HepG2 (cell line): ENCODE results near the gene SC5D. TPM values are rescaled to one million over a fixed set of nuclear protein-coding genes. Genes with fewer than 3 reads are reported as not detected.
A peak's percentile ranks its signal among the peaks of the same experiment; 100 is the strongest.

ENCODE experiments used
- ATAC-seq: fragments of 200-7000 bp; cut with Tn5 transposase; 3 replicates; pipeline ENCODE4 v1.9.1; 2020; ENCODE audit warnings: mild to moderate bottlenecking, moderate library complexity
- BruUV-seq: library from RNA; stranded (reverse); fragments of 400-500 nt; replicated peaks from 2 replicates; lab custom pipeline; 2021; lab: Mats Ljungman, UMichigan
- CTCF ChIA-PET: fragments of 300-600 bp; formaldehyde crosslinking; extraction: SDS; loops from one replicate; lab custom pipeline; 2021; ENCODE audit warnings: low total read pairs, inconsistent platforms, low intra/inter-chr PET ratio; lab: Yijun Ruan, JAX
- POLR2A ChIA-PET: fragments of 350-600 bp; sonication (Branson Sonifier 250); formaldehyde crosslinking; loops from one replicate; lab custom pipeline; 2020; ENCODE audit warnings: antibody characterized with exemption, inconsistent platforms; lab: Yijun Ruan, JAX
- DNase-seq: peaks from one replicate; pipeline ENCODE4 v3.0.0-alpha.2; 2015; ENCODE audit warnings: low spot score
- FAIRE-seq: peaks from 3 replicates; lab custom pipeline; 2011; peaks lifted over from hg19 to GRCh38; lab: Jason Lieb, UNC
- H2AFZ ChIP-seq: one replicate; pipeline ENCODE4 v1.6.1; 2011; ENCODE audit warnings: low read length, inconsistent platforms
- H3K27ac ChIP-seq: fragments of 300-600 bp; 3 replicates; pipeline ENCODE4 v1.8.0; 2011; ENCODE audit warnings: mixed run types, mild to moderate bottlenecking, mixed read lengths, low read length, inconsistent platforms; ENCODE audit not compliant: insufficient read depth; ENCODE audit errors: extremely low read length
- H3K27me3 ChIP-seq, 2 experiments: fragments of 200-600 bp in 1 of 2; 2 replicates in 1 of 2; 3 replicates in 1 of 2; pipeline versions ENCODE4 v1.6.0 to v1.8.0; 2011; ENCODE audit warnings: low read length in 2 of 2, mild to moderate bottlenecking in 2 of 2, moderate library complexity in 2 of 2, inconsistent platforms in 1 of 2; ENCODE audit not compliant: insufficient read depth in 2 of 2, control insufficient read depth in 1 of 2
- H3K36me3 ChIP-seq, 2 experiments: fragments of 200-600 bp in 1 of 2; replicated peaks in 1 of 2; 2 replicates in 1 of 2; 3 replicates in 1 of 2; pipeline versions ENCODE4 v1.5.1 to v1.8.0; 2011; ENCODE audit warnings: low read length in 2 of 2, inconsistent platforms in 1 of 2; ENCODE audit not compliant: insufficient read depth in 2 of 2, control insufficient read depth in 1 of 2
- H3K4me1 ChIP-seq: 2 replicates; pipeline ENCODE4 v1.5.1; 2012; ENCODE audit warnings: low read length, inconsistent platforms; ENCODE audit not compliant: insufficient read depth
- H3K4me2 ChIP-seq: 2 replicates; pipeline ENCODE4 v1.6.0; 2011; ENCODE audit warnings: low read depth, low read length, inconsistent platforms
- H3K4me3 ChIP-seq, 3 experiments: fragments of 200-600 bp in 1 of 3; sonication (generic), shearing (Covaris generic) in 1 of 3; replicated peaks in 1 of 3; 2 replicates each; pipeline ENCODE4 v1.5.1; 2011 to 2016; ENCODE audit warnings: low read length in 3 of 3, inconsistent platforms in 2 of 3, low read depth in 2 of 3, mild to moderate bottlenecking in 2 of 3, control low read depth in 1 of 3, mixed read lengths in 1 of 3; ENCODE audit not compliant: insufficient read depth in 1 of 3
- H3K79me2 ChIP-seq: one replicate; pipeline ENCODE4 v1.6.1; 2011; ENCODE audit warnings: low read length, inconsistent platforms; ENCODE audit not compliant: insufficient read depth
- H3K9ac ChIP-seq: 2 replicates; pipeline ENCODE4 v1.6.0; 2011; ENCODE audit warnings: mild to moderate bottlenecking, low read depth, low read length, inconsistent platforms; ENCODE audit not compliant: insufficient read depth
- H3K9me3 ChIP-seq: 2 replicates; pipeline ENCODE4 v1.5.1; 2012; ENCODE audit warnings: mild to moderate bottlenecking, low read length
- H4K20me1 ChIP-seq: 2 replicates; pipeline ENCODE4 v1.6.0; 2011; ENCODE audit warnings: inconsistent platforms, mild to moderate bottlenecking, low read length, moderate library complexity; ENCODE audit not compliant: insufficient read depth
- BRD4 ChIP-seq: sonication (generic); formaldehyde crosslinking; IDR thresholded peaks from 2 replicates; pipeline ENCODE4 v1.4.0; 2020; ENCODE audit warnings: missing genetic modification reagents
- KMT2A ChIP-seq: sonication (generic); formaldehyde crosslinking; IDR thresholded peaks from 2 replicates; pipeline ENCODE4 v1.4.0; 2020; ENCODE audit warnings: missing genetic modification reagents
- RAD21 ChIP-seq: fragments of 450-650 bp; formaldehyde crosslinking; IDR thresholded peaks from 2 replicates; pipeline ENCODE4 v1.5.0; 2020; ENCODE audit warnings: mild to moderate bottlenecking
- SMC3 ChIP-seq: IDR thresholded peaks from 2 replicates; pipeline ENCODE4 v1.6.1; 2011; ENCODE audit warnings: low read length, improper control_type of control experiment
- STAG1 ChIP-seq: sonication (generic); formaldehyde crosslinking; IDR thresholded peaks from 2 replicates; pipeline ENCODE4 v1.4.0; 2020; ENCODE audit warnings: missing genetic modification reagents
- WGBS: methylation state at CpG from one replicate; pipeline ENCODE4 v1.1.6; 2017; ENCODE audit warnings: low lambda C conversion rate; 5-methylcytosine and 5-hydroxymethylcytosine counted together
- in situ Hi-C: cut with HindIII; loops from 2 replicates; pipeline ENCODE4 v1.10.0; 2017; ENCODE audit warnings: low pct_unique_long_range_greater_than_20kb; ENCODE audit not compliant: extremely low pct_ligation_motif_present
- intact Hi-C: fragments of 100-400 bp; cut with micrococcal nuclease; formaldehyde crosslinking; loops from one replicate; pipeline ENCODE4 v1.10.0; 2022; ENCODE audit not compliant: unreplicated experiment
- polyA plus RNA-seq, 8 experiments: library from polyadenylated mRNA; depleted of rRNA in 3 of 8; stranded (reverse) in 7 of 8; unstranded in 1 of 8; fragments of >200 nt; fragmentation: Illumina TruSeq in 4 of 8; extraction: Trizol in 4 of 8; gene quantifications; 2 replicates each; pipeline versions ENCODE4 v1.2.1 to v1.2.3, GENCODE V29; 2011 to 2016; ENCODE audit warnings: low read depth in 4 of 8, missing spikeins in 1 of 8, mixed read lengths in 1 of 8; ENCODE audit not compliant: insufficient read depth in 1 of 8
- total RNA-seq, 5 experiments: library from RNA; depleted of rRNA; stranded (reverse); fragments of >200 nt; fragmentation: Illumina TruSeq; extraction: Trizol; gene quantifications; 2 replicates each; pipeline ENCODE4 v1.2.3, GENCODE V29; 2016; ENCODE audit warnings: low read depth in 1 of 5
- TF ChIP-seq, protein P1 (sequence below): IDR thresholded peaks from 2 replicates; pipeline ENCODE4 v1.4.0; 2020; ENCODE audit warnings: mild to moderate bottlenecking, missing genetic modification reagents
- TF ChIP-seq, protein P2 (sequence below): sonication (generic); formaldehyde crosslinking; IDR thresholded peaks from 2 replicates; pipeline ENCODE4 v1.5.0; 2020; ENCODE audit warnings: mild to moderate bottlenecking, missing genetic modification reagents, moderate library complexity

SC5D gene
- total and polyA plus RNA-seq, 2 of the 13 experiments (the other 11 are each of a cell fraction or from before 2014, with no cell fraction given) = 84.4 to 155 TPM

DNA sequence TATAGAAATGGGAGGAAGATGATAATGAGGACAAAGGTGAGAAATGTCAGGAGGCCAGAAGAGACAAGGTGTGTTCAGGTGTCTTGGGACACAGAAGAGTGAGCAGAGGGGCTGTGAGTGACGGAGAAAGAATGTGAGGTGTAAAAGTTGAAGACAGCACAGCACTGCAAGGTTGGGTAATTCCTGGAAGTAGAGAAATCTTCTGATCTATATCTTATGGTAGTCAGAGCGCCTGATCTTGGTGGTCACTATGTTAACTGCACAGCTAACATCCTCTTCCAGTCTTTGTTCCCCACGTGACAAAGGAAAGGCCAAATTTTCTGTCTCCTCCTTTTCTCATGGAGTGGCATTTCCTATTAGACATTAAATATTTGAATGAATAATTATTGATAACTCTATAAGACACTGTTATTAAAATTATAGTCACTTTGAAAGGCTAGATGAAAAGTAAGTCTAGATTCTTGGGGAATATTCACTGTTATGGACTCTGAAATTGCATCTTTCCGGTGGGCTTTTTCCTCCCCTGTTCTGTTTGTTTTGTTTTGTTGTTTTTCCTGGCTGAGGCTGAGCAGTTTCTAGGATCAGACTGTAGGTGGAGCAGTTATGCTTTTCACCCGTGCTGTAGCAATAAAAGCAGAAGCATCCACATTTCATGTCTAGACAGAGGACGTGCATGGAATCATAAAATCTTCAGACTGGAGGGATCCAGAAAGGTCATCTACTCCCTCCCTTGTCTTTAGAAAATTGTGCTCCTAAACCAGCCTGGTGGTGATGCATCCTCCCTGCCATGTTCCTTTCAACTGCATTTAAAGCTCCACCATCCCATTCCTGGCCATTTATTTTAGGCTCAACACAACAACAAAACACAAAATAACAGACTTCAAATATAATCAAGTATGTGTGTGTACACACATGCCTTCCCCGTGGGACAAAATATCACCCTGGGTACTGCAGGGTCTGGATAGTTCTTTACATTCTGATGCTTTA is 26.6 kb downstream of the SC5D start:
- DNase-seq (peak; percentile 30), FAIRE-seq (peak; percentile 66), ATAC-seq (peak; percentile 80)
- POLR2A ChIA-PET = no interaction called here
- H3K36me3 ChIP-seq = no peaks in the 10 kb centered on the region
- no TSS peak for BruUV-seq
- H3K9ac ChIP-seq = no peak overlapping the region
- H3K4me2 ChIP-seq = no peak overlapping the region
- peak; percentile 28; the same call in 1 of the 2 replicates for TF ChIP-seq RAD21 (CRISPR knock-in tag)
- TF ChIP-seq, protein P1, sequence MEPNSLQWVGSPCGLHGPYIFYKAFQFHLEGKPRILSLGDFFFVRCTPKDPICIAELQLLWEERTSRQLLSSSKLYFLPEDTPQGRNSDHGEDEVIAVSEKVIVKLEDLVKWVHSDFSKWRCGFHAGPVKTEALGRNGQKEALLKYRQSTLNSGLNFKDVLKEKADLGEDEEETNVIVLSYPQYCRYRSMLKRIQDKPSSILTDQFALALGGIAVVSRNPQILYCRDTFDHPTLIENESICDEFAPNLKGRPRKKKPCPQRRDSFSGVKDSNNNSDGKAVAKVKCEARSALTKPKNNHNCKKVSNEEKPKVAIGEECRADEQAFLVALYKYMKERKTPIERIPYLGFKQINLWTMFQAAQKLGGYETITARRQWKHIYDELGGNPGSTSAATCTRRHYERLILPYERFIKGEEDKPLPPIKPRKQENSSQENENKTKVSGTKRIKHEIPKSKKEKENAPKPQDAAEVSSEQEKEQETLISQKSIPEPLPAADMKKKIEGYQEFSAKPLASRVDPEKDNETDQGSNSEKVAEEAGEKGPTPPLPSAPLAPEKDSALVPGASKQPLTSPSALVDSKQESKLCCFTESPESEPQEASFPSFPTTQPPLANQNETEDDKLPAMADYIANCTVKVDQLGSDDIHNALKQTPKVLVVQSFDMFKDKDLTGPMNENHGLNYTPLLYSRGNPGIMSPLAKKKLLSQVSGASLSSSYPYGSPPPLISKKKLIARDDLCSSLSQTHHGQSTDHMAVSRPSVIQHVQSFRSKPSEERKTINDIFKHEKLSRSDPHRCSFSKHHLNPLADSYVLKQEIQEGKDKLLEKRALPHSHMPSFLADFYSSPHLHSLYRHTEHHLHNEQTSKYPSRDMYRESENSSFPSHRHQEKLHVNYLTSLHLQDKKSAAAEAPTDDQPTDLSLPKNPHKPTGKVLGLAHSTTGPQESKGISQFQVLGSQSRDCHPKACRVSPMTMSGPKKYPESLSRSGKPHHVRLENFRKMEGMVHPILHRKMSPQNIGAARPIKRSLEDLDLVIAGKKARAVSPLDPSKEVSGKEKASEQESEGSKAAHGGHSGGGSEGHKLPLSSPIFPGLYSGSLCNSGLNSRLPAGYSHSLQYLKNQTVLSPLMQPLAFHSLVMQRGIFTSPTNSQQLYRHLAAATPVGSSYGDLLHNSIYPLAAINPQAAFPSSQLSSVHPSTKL = peak; percentile 16; the same call in 1 of the 2 replicates
- TF ChIP-seq KMT2A (CRISPR knock-in tag) = no peak
- peak; percentile 72 for TF ChIP-seq SMC3
- TF ChIP-seq, protein P2, sequence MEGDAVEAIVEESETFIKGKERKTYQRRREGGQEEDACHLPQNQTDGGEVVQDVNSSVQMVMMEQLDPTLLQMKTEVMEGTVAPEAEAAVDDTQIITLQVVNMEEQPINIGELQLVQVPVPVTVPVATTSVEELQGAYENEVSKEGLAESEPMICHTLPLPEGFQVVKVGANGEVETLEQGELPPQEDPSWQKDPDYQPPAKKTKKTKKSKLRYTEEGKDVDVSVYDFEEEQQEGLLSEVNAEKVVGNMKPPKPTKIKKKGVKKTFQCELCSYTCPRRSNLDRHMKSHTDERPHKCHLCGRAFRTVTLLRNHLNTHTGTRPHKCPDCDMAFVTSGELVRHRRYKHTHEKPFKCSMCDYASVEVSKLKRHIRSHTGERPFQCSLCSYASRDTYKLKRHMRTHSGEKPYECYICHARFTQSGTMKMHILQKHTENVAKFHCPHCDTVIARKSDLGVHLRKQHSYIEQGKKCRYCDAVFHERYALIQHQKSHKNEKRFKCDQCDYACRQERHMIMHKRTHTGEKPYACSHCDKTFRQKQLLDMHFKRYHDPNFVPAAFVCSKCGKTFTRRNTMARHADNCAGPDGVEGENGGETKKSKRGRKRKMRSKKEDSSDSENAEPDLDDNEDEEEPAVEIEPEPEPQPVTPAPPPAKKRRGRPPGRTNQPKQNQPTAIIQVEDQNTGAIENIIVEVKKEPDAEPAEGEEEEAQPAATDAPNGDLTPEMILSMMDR (CRISPR knock-in tag) = peak; percentile 72
- TF ChIP-seq STAG1 (CRISPR knock-in tag) = peak; percentile 71
- no peak for TF ChIP-seq BRD4 (CRISPR knock-in tag)
- no peak overlapping the region for H3K27ac ChIP-seq
- intact Hi-C loops = loop anchor here (1.0 kb wide), 1 partner anchor 272 kb away; no protein-coding TSS in a partner anchor
- H3K4me1 ChIP-seq = no peaks in the 10 kb centered on the region
- no peak overlapping the region for H2AFZ ChIP-seq
- H3K9me3 ChIP-seq = no peaks in the 10 kb centered on the region
- no peaks in the 10 kb centered on the region; a peak in 1 of 5 replicates for H3K27me3 ChIP-seq
- H3K79me2 ChIP-seq = no peaks in the 10 kb centered on the region
- H4K20me1 ChIP-seq = no peaks in the 10 kb centered on the region
- CTCF ChIA-PET = interaction anchor here (2.3 kb wide), 1 partner anchor 272 kb away, joined by 27 read pairs; no protein-coding TSS in a partner anchor
- in situ Hi-C loops = loop anchor here (5.0 kb wide), 1 partner anchor 273 kb away; no protein-coding TSS in a partner anchor
- WGBS = 14% methylated on average over 7 of the region's 7 CpGs
- H3K4me3 ChIP-seq = no peak overlapping the region
